ENCODE data around the gene CHST13. TPM values are rescaled to one million over a fixed set of nuclear protein-coding genes. Genes with fewer than 3 reads are reported as not detected.

The CHST13 gene
- polyA plus RNA-seq, 3 donors: 16.6 to 41.8 (median 39.2) TPM

DNA sequence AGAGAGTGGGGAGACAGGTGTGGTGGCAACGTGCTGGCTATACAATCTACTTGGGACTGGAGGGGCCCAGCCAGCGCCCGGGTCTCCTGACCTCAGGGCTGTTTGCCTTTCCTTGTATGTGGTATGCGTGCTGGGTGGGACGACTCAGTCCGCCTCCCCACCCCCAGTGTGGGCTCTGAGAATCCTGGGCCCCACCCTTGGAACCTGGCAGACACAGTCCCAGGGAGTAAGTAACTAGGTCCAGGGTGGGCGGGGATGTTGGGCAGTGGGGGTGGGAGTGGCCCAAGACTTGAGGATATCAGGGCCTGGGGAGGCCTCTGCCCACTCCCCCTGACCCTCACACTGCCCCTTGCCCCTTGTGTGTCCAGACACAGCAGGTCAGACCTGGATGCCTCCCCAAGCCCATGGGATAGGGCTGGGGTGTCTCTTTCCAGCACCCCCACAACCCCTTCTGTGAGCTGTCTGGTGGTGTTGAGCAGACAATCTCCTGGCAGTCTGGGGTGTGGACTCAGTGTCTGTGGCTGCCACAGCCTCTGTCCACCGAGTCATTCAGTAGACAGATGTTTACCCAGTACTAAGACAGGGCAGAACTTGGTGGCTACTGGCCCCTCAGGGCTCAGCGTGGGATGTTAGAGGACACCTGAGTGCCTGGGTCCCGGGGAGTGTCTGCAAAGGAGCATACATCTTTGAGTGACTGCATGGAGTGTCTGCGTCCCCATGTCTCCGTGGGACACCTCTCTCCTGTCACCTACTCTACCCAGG is 1.3 kb downstream of the CHST13 start:
- H2AFZ ChIP-seq (ENCODE audit: insufficient read depth, low read depth, low read length, poor library complexity, severe bottlenecking): peak overlapping the region; percentile 95
- Mint-ChIP-seq H3K9me3 (peaks cover 0 to 4% (median 1%) of the 10 kb centered on the region in 7 donors), H3K4me3 (peak overlapping the region; percentile 83 to 92), H3K4me1 (peaks cover 69% of the 10 kb centered on the region), H3K27ac (peak overlapping the region in 6 of 7 donors; percentile 78 to 94 (median 86)), H3K27me3 (ENCODE audit: low read depth in 3 of 3) (peaks cover 0 to 6% (median 0%) of the 10 kb centered on the region in 3 donors), H3K36me3 (peaks cover 7 to 8% of the 10 kb centered on the region in 2 donors)
- WGBS (ENCODE audit: insufficient coverage): 82% methylated on average over 8 of the region's 12 CpGs
- no peaks in the 10 kb centered on the region for H3K27me3 ChIP-seq (ENCODE audit: control insufficient read depth in 2 of 2, insufficient read depth in 2 of 2, low read length in 2 of 2)
- H3K4me1 ChIP-seq (ENCODE audit: control insufficient read depth in 1 of 2, insufficient read depth in 2 of 2, low read length in 2 of 2): peaks cover 73 to 79% of the 10 kb centered on the region in 2 donors
- peak overlapping the region; percentile 86 for H3K4me2 ChIP-seq (replicated peaks; ENCODE audit: extremely low read depth, low read length, poor library complexity, severe bottlenecking)
- H3K27ac ChIP-seq (ENCODE audit: low read depth in 1 of 2, low read length in 2 of 2): peak overlapping the region; percentile 62 to 87
- peaks cover 38% of the 10 kb centered on the region for H3K79me2 ChIP-seq (ENCODE audit: insufficient read depth, low read length)
- H3K9ac ChIP-seq (ENCODE audit: insufficient read depth, low read length, poor library complexity, severe bottlenecking): peak overlapping the region; percentile 80
- H3K36me3 ChIP-seq (replicated peaks in 1 of 2; ENCODE audit: control insufficient read depth in 1 of 2, insufficient read depth in 2 of 2, low read length in 2 of 2): no peaks in the 10 kb centered on the region
- H3K9me3 ChIP-seq (replicated peaks in 1 of 2; ENCODE audit: control insufficient read depth in 1 of 2, insufficient read depth in 1 of 2, low read length in 2 of 2): no peaks in the 10 kb centered on the region
- DNase-seq: no peak
- H3K4me3 ChIP-seq (replicated peaks in 1 of 3; ENCODE audit: low read depth in 2 of 3, low read length in 3 of 3): peak overlapping the region; percentile 70 to 86 (median 76)
- TF ChIP-seq, protein P1, sequence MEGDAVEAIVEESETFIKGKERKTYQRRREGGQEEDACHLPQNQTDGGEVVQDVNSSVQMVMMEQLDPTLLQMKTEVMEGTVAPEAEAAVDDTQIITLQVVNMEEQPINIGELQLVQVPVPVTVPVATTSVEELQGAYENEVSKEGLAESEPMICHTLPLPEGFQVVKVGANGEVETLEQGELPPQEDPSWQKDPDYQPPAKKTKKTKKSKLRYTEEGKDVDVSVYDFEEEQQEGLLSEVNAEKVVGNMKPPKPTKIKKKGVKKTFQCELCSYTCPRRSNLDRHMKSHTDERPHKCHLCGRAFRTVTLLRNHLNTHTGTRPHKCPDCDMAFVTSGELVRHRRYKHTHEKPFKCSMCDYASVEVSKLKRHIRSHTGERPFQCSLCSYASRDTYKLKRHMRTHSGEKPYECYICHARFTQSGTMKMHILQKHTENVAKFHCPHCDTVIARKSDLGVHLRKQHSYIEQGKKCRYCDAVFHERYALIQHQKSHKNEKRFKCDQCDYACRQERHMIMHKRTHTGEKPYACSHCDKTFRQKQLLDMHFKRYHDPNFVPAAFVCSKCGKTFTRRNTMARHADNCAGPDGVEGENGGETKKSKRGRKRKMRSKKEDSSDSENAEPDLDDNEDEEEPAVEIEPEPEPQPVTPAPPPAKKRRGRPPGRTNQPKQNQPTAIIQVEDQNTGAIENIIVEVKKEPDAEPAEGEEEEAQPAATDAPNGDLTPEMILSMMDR (IDR thresholded peaks at IDR 0.05): no peak
- intact Hi-C loops (cut with micrococcal nuclease): loop anchor here (10.0 kb wide), 1 partner anchor 930 kb away; no protein-coding TSS in a partner anchor
- H4K20me1 ChIP-seq (ENCODE audit: insufficient read depth, low read length): no peaks in the 10 kb centered on the region

DNA sequence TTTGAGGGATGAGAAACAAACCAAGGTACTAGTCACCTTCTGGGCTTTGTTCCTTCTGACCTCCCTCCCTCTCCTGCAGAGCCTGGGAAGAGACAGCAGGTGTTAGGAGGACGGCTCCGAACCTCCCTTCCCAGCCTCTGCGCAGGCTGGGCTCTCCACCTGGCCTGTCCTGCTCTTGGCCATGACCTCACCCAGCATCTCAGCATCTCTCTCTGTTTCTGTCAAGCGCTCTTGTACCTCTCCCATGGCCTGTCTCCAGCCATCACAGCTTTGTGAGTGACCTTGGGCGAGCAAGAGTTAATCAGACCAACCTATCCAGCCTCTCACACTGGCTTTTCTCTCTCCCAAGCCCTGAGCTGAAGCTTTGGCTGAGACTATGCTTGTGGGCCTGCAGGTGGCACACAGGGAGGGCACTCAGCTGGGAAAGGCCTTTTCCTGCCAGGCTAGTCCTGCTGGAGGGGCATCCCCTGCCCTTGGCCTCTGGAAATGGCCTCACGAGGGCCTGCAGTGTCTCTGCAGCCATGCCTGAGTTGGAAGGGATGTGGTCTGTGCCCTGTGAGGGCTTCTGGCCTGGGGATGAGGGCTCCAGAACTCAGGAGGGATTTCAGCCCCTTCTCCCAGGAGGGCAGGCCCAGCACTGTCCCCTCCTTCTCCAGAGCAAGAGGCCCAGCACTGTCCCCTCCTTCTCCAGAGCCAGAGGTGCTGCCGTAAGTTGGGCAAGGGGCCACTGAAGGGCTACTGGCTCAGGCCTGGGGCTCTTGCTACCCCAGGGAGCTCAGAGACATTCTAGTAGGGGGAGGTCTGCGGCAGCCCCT is 2.1 kb downstream of the CHST13 start:
- peak overlapping the region; percentile 1 to 35 for H3K4me3 Mint-ChIP-seq
- WGBS (ENCODE audit: insufficient coverage): 90% methylated on average over 7 of the region's 8 CpGs
- peaks cover 7 to 8% of the 10 kb centered on the region in 2 donors for H3K36me3 Mint-ChIP-seq
- intact Hi-C loops (cut with micrococcal nuclease): loop anchor here (10.0 kb wide), 1 partner anchor 929 kb away; no protein-coding TSS in a partner anchor
- H3K9me3 Mint-ChIP-seq: peaks cover 0 to 4% (median under 1%) of the 10 kb centered on the region in 7 donors
- DNase-seq: no peak
- H3K36me3 ChIP-seq (replicated peaks in 1 of 2; ENCODE audit: control insufficient read depth in 1 of 2, insufficient read depth in 2 of 2, low read length in 2 of 2): no peaks in the 10 kb centered on the region
- peaks cover 77% of the 10 kb centered on the region for H3K4me1 Mint-ChIP-seq
- H3K79me2 ChIP-seq (ENCODE audit: insufficient read depth, low read length): peaks cover 38% of the 10 kb centered on the region
- H3K4me1 ChIP-seq (ENCODE audit: control insufficient read depth in 1 of 2, insufficient read depth in 2 of 2, low read length in 2 of 2): peaks cover 81 to 87% of the 10 kb centered on the region in 2 donors
- H3K27ac Mint-ChIP-seq: no peak overlapping the region
- no peaks in the 10 kb centered on the region for H3K9me3 ChIP-seq (replicated peaks in 1 of 2; ENCODE audit: control insufficient read depth in 1 of 2, insufficient read depth in 1 of 2, low read length in 2 of 2)
- H3K4me2 ChIP-seq (replicated peaks; ENCODE audit: extremely low read depth, low read length, poor library complexity, severe bottlenecking): no peak overlapping the region
- H3K4me3 ChIP-seq (replicated peaks in 1 of 3; ENCODE audit: low read depth in 2 of 3, low read length in 3 of 3): peak overlapping the region in 1 of 3 experiments; percentile 86
- peak overlapping the region in 1 of 2 donors; percentile 14 for H3K27ac ChIP-seq (ENCODE audit: low read depth in 1 of 2, low read length in 2 of 2)
- no peaks in the 10 kb centered on the region for H4K20me1 ChIP-seq (ENCODE audit: insufficient read depth, low read length)
- H2AFZ ChIP-seq (ENCODE audit: insufficient read depth, low read depth, low read length, poor library complexity, severe bottlenecking): no peak overlapping the region
- H3K9ac ChIP-seq (ENCODE audit: insufficient read depth, low read length, poor library complexity, severe bottlenecking): peak overlapping the region; percentile 10
- peaks cover 0 to 6% (median 0%) of the 10 kb centered on the region in 3 donors for H3K27me3 Mint-ChIP-seq (ENCODE audit: low read depth in 3 of 3)
- H3K27me3 ChIP-seq (ENCODE audit: control insufficient read depth in 2 of 2, insufficient read depth in 2 of 2, low read length in 2 of 2): no peaks in the 10 kb centered on the region
- TF ChIP-seq, protein P1 (IDR thresholded peaks at IDR 0.05): no peak

Data from CD14-positive monocyte (primary cell).